Kidney (tissue), 14 donors: ENCODE results near the gene MYO9B. TPM values are rescaled to one million over a fixed set of nuclear protein-coding genes. Genes with fewer than 3 reads are reported as not detected.
"Not testable (repeated sequence)": the region's sequence is repeated elsewhere in the genome, so short reads cannot be mapped to it uniquely, and the experiment has no call there.

Experiments
- DNase-seq, 5 donors: peaks; one replicate each; pipeline ENCODE4 v3.0.0-alpha.2; 2013 to 2020
- FAIRE-seq: peaks from 2 replicates; lab custom pipeline; 2012; peaks lifted over from hg19 to GRCh38; lab: Jason Lieb, UNC
- H3K27ac ChIP-seq, 2 donors: one replicate each; pipeline ENCODE4 v1.7.0; 2013; ENCODE audit warnings: low read depth in 2 of 2, low read length in 2 of 2, inconsistent platforms in 1 of 2
- H3K27me3 ChIP-seq: one replicate; pipeline ENCODE4 v1.7.1; 2013; ENCODE audit warnings: low read length, inconsistent platforms; ENCODE audit not compliant: control insufficient read depth, insufficient read depth
- H3K36me3 ChIP-seq, 3 donors: one replicate each; pipeline versions ENCODE4 v1.7.0 to v1.7.1; 2013; ENCODE audit warnings: low read length in 3 of 3, control low read depth in 1 of 3, inconsistent platforms in 1 of 3; ENCODE audit not compliant: insufficient read depth in 3 of 3, control insufficient read depth in 2 of 3
- H3K4me1 ChIP-seq, 3 donors: one replicate each; pipeline versions ENCODE4 v1.7.0 to v1.7.1; 2013; ENCODE audit warnings: low read length in 3 of 3, inconsistent platforms in 1 of 3, low read depth in 1 of 3; ENCODE audit not compliant: control insufficient read depth in 2 of 3, insufficient read depth in 2 of 3
- H3K4me3 ChIP-seq, 3 donors: one replicate each; pipeline versions ENCODE4 v1.7.0 to v1.8.1; 2013; ENCODE audit warnings: low read length in 3 of 3, control low read depth in 1 of 3, inconsistent platforms in 1 of 3
- H3K9ac ChIP-seq, 3 donors: one replicate each; pipeline versions ENCODE4 v1.7.0 to v1.7.1; 2013; ENCODE audit warnings: low read length in 3 of 3, control low read depth in 1 of 3, inconsistent platforms in 1 of 3
- H3K9me3 ChIP-seq, 3 donors: one replicate each; pipeline versions ENCODE4 v1.7.0 to v1.7.1; 2013; ENCODE audit warnings: low read length in 3 of 3, control low read depth in 1 of 3, inconsistent platforms in 1 of 3; ENCODE audit not compliant: control insufficient read depth in 2 of 3, insufficient read depth in 1 of 3
- CTCF ChIP-seq: IDR thresholded peaks from 3 replicates; pipeline ENCODE4 v1.5.1; 2012; ENCODE audit warnings: mild to moderate bottlenecking, moderate library complexity, borderline replicate concordance; ENCODE audit not compliant: insufficient read depth; ENCODE audit errors: extremely low read depth
- intact Hi-C: fragments of 100-400 bp; cut with DNase I; formaldehyde crosslinking; loops from one replicate; pipeline ENCODE4 v1.11.1; 2022
- polyA plus RNA-seq: library from polyadenylated mRNA; stranded (reverse); fragments of 350-450 nt; fragmentation: Illumina TruSeq; extraction: RNeasy Lipid Tissue Mini Kit (QIAGEN cat#74804); gene quantifications from one replicate; pipeline ENCODE4 v1.2.3, GENCODE V29; 2014; ENCODE audit warnings: low read depth, low replicate concordance; ENCODE audit not compliant: insufficient read depth
- total RNA-seq: library from RNA; stranded (reverse); fragmentation: NEBNext Ultra II Directional; extraction: Animal tissue kit (Norgen Biotek cat#: 25700); gene quantifications from one replicate; pipeline ENCODE4 v1.2.1, GENCODE V29; 2021
- donor health status: control.
- donor health status: control.
- donor health status: control.
- donor health status: control.
- donor health status: control.
- donor health status: DM: yes; HTN: yes; CAD: no.
- donor health status: Normal renal cell carcinoma (clear cell type).

Gene MYO9B
- total and polyA plus RNA-seq, 2 donors from 2014 or later = 14.7 to 68.1 TPM

- no peak for TF ChIP-seq CTCF
- Histone ChIP-seq H3K9me3 (peaks cover 0 to 2% (median 2%) of the 10 kb centered on the region in 3 donors), H3K36me3 (peaks cover 6 to 25% (median 13%) of the 10 kb centered on the region in 3 donors), H3K27ac (no peak overlapping the region), H3K9ac (no peak overlapping the region), H3K4me1 (no peaks in the 10 kb centered on the region), H3K4me3 (no peak overlapping the region), H3K27me3 (no peaks in the 10 kb centered on the region)
- no peak for FAIRE-seq
- intact Hi-C loops = no loop called here
- no peak for DNase-seq
Measured at GRCh38 chr19:17158584-17158983, 83.0 kb downstream of the MYO9B start.

- no peak for TF ChIP-seq CTCF
- DNase-seq (no peak), FAIRE-seq (no peak)
- intact Hi-C loops = no loop called here
- H3K9me3 ChIP-seq = peaks cover 0 to 4% (median 2%) of the 10 kb centered on the region in 3 donors
- no peaks in the 10 kb centered on the region for H3K4me1 ChIP-seq
- H3K27me3 ChIP-seq = no peaks in the 10 kb centered on the region
- no peak overlapping the region for H3K4me3 ChIP-seq
- no peak overlapping the region for H3K9ac ChIP-seq
- H3K27ac ChIP-seq = no peak overlapping the region
- H3K36me3 ChIP-seq = peaks cover 7 to 22% (median 12%) of the 10 kb centered on the region in 3 donors
Measured at GRCh38 chr19:17159466-17160393, 84.2 kb downstream of the MYO9B start.

- no peak for TF ChIP-seq CTCF
- H3K4me1 ChIP-seq = no peaks in the 10 kb centered on the region
- FAIRE-seq = no peak
- no peaks in the 10 kb centered on the region for H3K27me3 ChIP-seq
- no peak for DNase-seq
- peaks cover 7 to 22% (median 14%) of the 10 kb centered on the region in 3 donors for H3K36me3 ChIP-seq
- H3K4me3 ChIP-seq = no peak overlapping the region
- H3K9me3 ChIP-seq = peaks cover 0 to 4% (median 2%) of the 10 kb centered on the region in 3 donors
- H3K9ac ChIP-seq = no peak overlapping the region
- no peak overlapping the region for H3K27ac ChIP-seq
- intact Hi-C loops = no loop called here
Measured at GRCh38 chr19:17160908-17161307, 85.3 kb downstream of the MYO9B start.

- H3K27me3 ChIP-seq, H3K9me3 ChIP-seq, FAIRE-seq, H3K4me1 ChIP-seq, DNase-seq, intact Hi-C loops, H3K27ac ChIP-seq, H3K9ac ChIP-seq, H3K4me3 ChIP-seq: not testable (repeated sequence)
- peaks cover 7 to 22% (median 14%) of the 10 kb centered on the region in 3 donors for H3K36me3 ChIP-seq
Measured at GRCh38 chr19:17162131-17162530, 86.6 kb downstream of the MYO9B start.
